SU-DHL-6 (cell line): ENCODE measurements around the gene TTC39C.
"Not testable (repeated sequence)": the region's sequence is repeated elsewhere in the genome, so short reads cannot be mapped to it uniquely, and the experiment has no call there.

Source experiments
- H2AFZ ChIP-seq: fragments of 200-600 bp; sonication (generic); 2 replicates; pipeline ENCODE4 v1.6.1; 2014; ENCODE audit warnings: low read depth, mild to moderate bottlenecking, moderate library complexity, mixed read lengths, antibody characterized with exemption, low read length; ENCODE audit not compliant: severe bottlenecking
- H3F3A ChIP-seq: fragments of 200-600 bp; shearing (Covaris generic); 2 replicates; pipeline ENCODE4 v1.6.0; 2016; ENCODE audit warnings: antibody characterized with exemption, mild to moderate bottlenecking; ENCODE audit not compliant: insufficient read depth
- H3K27ac ChIP-seq: fragments of 200-600 bp; sonication (generic); 2 replicates; pipeline ENCODE4 v1.5.1; 2016; ENCODE audit warnings: low read depth, mild to moderate bottlenecking, low read length, moderate library complexity, mixed read lengths
- H3K27me3 ChIP-seq: fragments of 200-600 bp; sonication (generic), shearing (Covaris generic); 2 replicates; pipeline ENCODE4 v1.6.0; 2014; ENCODE audit warnings: mild to moderate bottlenecking, low read length
- H3K36me3 ChIP-seq: fragments of 200-600 bp; sonication (generic); 2 replicates; pipeline ENCODE4 v1.6.1; 2014; ENCODE audit warnings: mild to moderate bottlenecking, low read length, mixed read lengths
- H3K4me2 ChIP-seq: fragments of 300-600, 200-600 bp; shearing (Covaris generic), sonication (generic); 2 replicates; pipeline ENCODE4 v1.6.0; 2014; ENCODE audit warnings: low read length, low read depth, mild to moderate bottlenecking; ENCODE audit not compliant: poor library complexity, severe bottlenecking
- H3K4me3 ChIP-seq: fragments of 200-600 bp; sonication (generic); 2 replicates; pipeline ENCODE4 v1.5.1; 2014; ENCODE audit warnings: antibody characterized with exemption, low read length, mild to moderate bottlenecking, mixed read lengths; ENCODE audit not compliant: insufficient read depth, poor library complexity, severe bottlenecking
- H3K79me2 ChIP-seq: fragments of 200-600 bp; sonication (generic); 2 replicates; pipeline ENCODE4 v1.6.1; 2014; ENCODE audit warnings: mild to moderate bottlenecking, low read length, moderate library complexity; ENCODE audit not compliant: insufficient read depth
- H3K9ac ChIP-seq: fragments of 200-600 bp; sonication (generic); 2 replicates; pipeline ENCODE4 v1.7.0; 2014; ENCODE audit warnings: mild to moderate bottlenecking, low read length
- H3K9me2 ChIP-seq: fragments of 200-600 bp; sonication (generic); replicated peaks from 2 replicates; pipeline ENCODE4 v1.6.1; 2014; ENCODE audit warnings: low read length; ENCODE audit not compliant: insufficient read depth
- H3K9me3 ChIP-seq: fragments of 200-600 bp; sonication (generic); 2 replicates; pipeline ENCODE4 v1.6.1; 2014; ENCODE audit warnings: low read length, mixed read lengths; ENCODE audit not compliant: insufficient read depth
- H4K20me1 ChIP-seq: fragments of 200-600 bp; sonication (generic); 2 replicates; pipeline ENCODE4 v1.6.1; 2014; ENCODE audit warnings: low read depth, mild to moderate bottlenecking, antibody characterized with exemption, low read length, moderate library complexity, mixed read lengths
- CTCF ChIP-seq: fragments of 200-600 bp; sonication (generic); IDR thresholded peaks from one replicate; pipeline ENCODE4 v1.5.1; 2017; ENCODE audit warnings: antibody characterized with exemption, mild to moderate bottlenecking, low read length, moderate library complexity; ENCODE audit not compliant: insufficient read depth, poor library complexity, severe bottlenecking
- EZH2phosphoT487 ChIP-seq: fragments of 200-600 bp; sonication (generic), shearing (Covaris generic); conservative IDR thresholded peaks from 2 replicates; pipeline ENCODE4 v1.6.1; 2018; ENCODE audit warnings: mild to moderate bottlenecking, antibody characterized with exemption, low read length, moderate library complexity, mixed read lengths

The TTC39C gene

GRCh38 chr18:24072743-24073142 lies 58.2 kb downstream of the TTC39C start:
- no peaks in the 10 kb centered on the region for H3K27me3 ChIP-seq
- H3K9ac ChIP-seq: no peak overlapping the region
- H3F3A ChIP-seq: no peaks in the 10 kb centered on the region
- H3K36me3 ChIP-seq: no peaks in the 10 kb centered on the region
- TF ChIP-seq EZH2phosphoT487: no peak
- TF ChIP-seq CTCF: no peak
- no peaks in the 10 kb centered on the region for H3K79me2 ChIP-seq
- H3K4me2 ChIP-seq: no peak overlapping the region
- no peaks in the 10 kb centered on the region for H4K20me1 ChIP-seq
- no peak overlapping the region for H3K27ac ChIP-seq
- H3K9me3 ChIP-seq: no peaks in the 10 kb centered on the region
- H3K4me3 ChIP-seq: no peak overlapping the region
- H3K9me2 ChIP-seq: no peaks in the 10 kb centered on the region
- no peak overlapping the region for H2AFZ ChIP-seq

- Histone ChIP-seq H3K9me3 (no peaks in the 10 kb centered on the region), H2AFZ (no peak overlapping the region), H3K4me2 (no peak overlapping the region), H3K79me2 (no peaks in the 10 kb centered on the region), H3K27me3 (no peaks in the 10 kb centered on the region), H3F3A (no peaks in the 10 kb centered on the region), H3K36me3 (no peaks in the 10 kb centered on the region), H3K9ac (no peak overlapping the region), H3K9me2 (no peaks in the 10 kb centered on the region), H3K27ac (no peak overlapping the region), H3K4me3 (no peak overlapping the region), H4K20me1 (no peaks in the 10 kb centered on the region)
- TF ChIP-seq EZH2phosphoT487: no peak
- TF ChIP-seq CTCF: no peak
Measured at GRCh38 chr18:24073791-24074190, 59.2 kb downstream of the TTC39C start.

- not testable (repeated sequence) for H3K9me2 ChIP-seq, H3K4me3 ChIP-seq, H2AFZ ChIP-seq, H4K20me1 ChIP-seq, H3K79me2 ChIP-seq, H3K4me2 ChIP-seq, H3F3A ChIP-seq, H3K27ac ChIP-seq, H3K9ac ChIP-seq, H3K36me3 ChIP-seq, H3K9me3 ChIP-seq, H3K27me3 ChIP-seq
Measured at GRCh38 chr18:24074757-24075156, 60.2 kb downstream of the TTC39C start.

- no peak overlapping the region for H3K27ac ChIP-seq
- no peaks in the 10 kb centered on the region for H3K9me2 ChIP-seq
- TF ChIP-seq CTCF (no peak), EZH2phosphoT487 (no peak)
- H3K9ac ChIP-seq: no peak overlapping the region
- H3K27me3 ChIP-seq: no peaks in the 10 kb centered on the region
- H3K9me3 ChIP-seq: no peaks in the 10 kb centered on the region
- H3F3A ChIP-seq: no peaks in the 10 kb centered on the region
- no peaks in the 10 kb centered on the region for H4K20me1 ChIP-seq
- H3K36me3 ChIP-seq: no peaks in the 10 kb centered on the region
- H3K79me2 ChIP-seq: no peaks in the 10 kb centered on the region
- H3K4me3 ChIP-seq: no peak overlapping the region
- H2AFZ ChIP-seq: no peak overlapping the region
- no peak overlapping the region for H3K4me2 ChIP-seq
Measured at GRCh38 chr18:24075767-24076597, 61.4 kb downstream of the TTC39C start.
